ENCODE measurements around the gene DIAPH3. TPM values are rescaled to one million over a fixed set of nuclear protein-coding genes. Genes with fewer than 3 reads are reported as not detected.

Gene DIAPH3
- total RNA-seq, 1 donor from 2014 or later, result 4.6 TPM

- ATAC-seq (no peak), DNase-seq (no peak)
- H3K27ac ChIP-seq, result no peak overlapping the region
- no peaks in the 10 kb centered on the region for H3K27me3 ChIP-seq
- no peaks in the 10 kb centered on the region for H3K4me1 ChIP-seq
- H3K36me3 ChIP-seq, result no peaks in the 10 kb centered on the region
- H3K4me3 ChIP-seq, result no peak overlapping the region
- no peak for TF ChIP-seq CTCF (IDR thresholded peaks at IDR 0.05)
- no peaks in the 10 kb centered on the region for H3K9me3 ChIP-seq
- intact Hi-C loops (cut with DNase I), result no loop called here
Measured at GRCh38 chr13:59658027-59658737, 505.5 kb downstream of the DIAPH3 start.

GRCh38 chr13:59653916-59654315 is 509.8 kb downstream of the DIAPH3 start:
- ATAC-seq (no peak), DNase-seq (no peak)
- Histone ChIP-seq H3K4me3 (no peak overlapping the region), H3K36me3 (no peaks in the 10 kb centered on the region), H3K9me3 (no peaks in the 10 kb centered on the region), H3K27ac (no peak overlapping the region), H3K4me1 (no peaks in the 10 kb centered on the region), H3K27me3 (no peaks in the 10 kb centered on the region)
- intact Hi-C loops (cut with DNase I), result no loop called here
- no peak for TF ChIP-seq CTCF (IDR thresholded peaks at IDR 0.05)

GRCh38 chr13:59651479-59651878 is 512.2 kb downstream of the DIAPH3 start:
- H3K9me3 ChIP-seq, result no peaks in the 10 kb centered on the region
- no peak for DNase-seq
- intact Hi-C loops (cut with DNase I), result no loop called here
- H3K27me3 ChIP-seq, result no peaks in the 10 kb centered on the region
- no peaks in the 10 kb centered on the region for H3K36me3 ChIP-seq
- H3K4me1 ChIP-seq, result no peaks in the 10 kb centered on the region
- H3K4me3 ChIP-seq, result no peak overlapping the region
- no peak for ATAC-seq
- H3K27ac ChIP-seq, result no peak overlapping the region
- TF ChIP-seq CTCF (IDR thresholded peaks at IDR 0.05), result no peak

GRCh38 chr13:59643906-59644626 is 519.7 kb downstream of the DIAPH3 start:
- no peak for ATAC-seq
- H3K27ac ChIP-seq, result no peak overlapping the region
- intact Hi-C loops (cut with DNase I), result no loop called here

GRCh38 chr13:59643364-59643841 is 520.3 kb downstream of the DIAPH3 start:
- Histone ChIP-seq H3K27ac (no peak overlapping the region), H3K36me3 (no peaks in the 10 kb centered on the region), H3K9me3 (no peaks in the 10 kb centered on the region), H3K4me1 (peaks cover 4% of the 10 kb centered on the region), H3K27me3 (no peaks in the 10 kb centered on the region), H3K4me3 (no peak overlapping the region)
- ATAC-seq, result no peak
- no peak for DNase-seq
- intact Hi-C loops (cut with DNase I), result no loop called here
- TF ChIP-seq CTCF (IDR thresholded peaks at IDR 0.05), result no peak

More at GRCh38 chr13:59643906-59644626, 519.7 kb downstream of the DIAPH3 start:
- no peak for DNase-seq
- Histone ChIP-seq H3K9me3 (no peaks in the 10 kb centered on the region), H3K4me3 (no peak overlapping the region), H3K4me1 (peaks cover 4% of the 10 kb centered on the region), H3K27me3 (no peaks in the 10 kb centered on the region), H3K36me3 (no peaks in the 10 kb centered on the region)
- no peak for TF ChIP-seq CTCF (IDR thresholded peaks at IDR 0.05)

Measured in upper lobe of right lung (tissue), 1 donor.